GM13976 (cell line): ENCODE results near the gene SKIC8.

Experiments used
- DNase-seq: peaks from one replicate; pipeline ENCODE4 v3.0.0; 2012; ENCODE audit warnings: low spot score
- in situ Hi-C: fragments of 300-500 bp; cut with MboI; formaldehyde crosslinking; loops from one replicate; pipeline ENCODE4 v1.12.0; 2022; ENCODE audit warnings: low sequenced_read_pairs, mixed read lengths, inconsistent platforms; ENCODE audit not compliant: unreplicated experiment
- TF ChIP-seq, protein P1 (sequence below): IDR thresholded peaks from 2 replicates; pipeline ENCODE4 v1.5.1; 2012; ENCODE audit warnings: borderline replicate concordance, mild to moderate bottlenecking; ENCODE audit not compliant: insufficient read depth; ENCODE audit errors: extremely low read depth, missing control alignments, control extremely low read depth

Gene SKIC8

DNA sequence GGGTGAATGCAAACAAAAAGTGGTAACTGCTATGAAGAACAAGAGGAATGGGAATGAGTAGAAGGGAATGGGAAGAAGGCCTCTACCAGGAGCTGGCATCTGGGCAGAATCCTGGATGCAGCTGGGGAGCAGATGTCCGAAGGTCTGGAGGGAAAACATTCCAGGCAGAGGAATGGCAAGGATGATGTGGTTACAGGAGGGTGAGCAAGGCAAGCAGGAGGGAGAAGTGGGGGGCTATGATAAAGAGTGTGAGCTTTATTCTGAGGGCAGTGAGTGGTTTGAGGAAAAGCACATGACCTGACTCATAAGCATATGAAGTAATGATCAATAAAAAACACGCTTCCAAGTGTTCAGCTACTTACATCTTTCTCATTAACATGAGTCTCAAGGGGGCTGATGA is 17.1 kb downstream of the SKIC8 start:
- in situ Hi-C loops, result no loop called here
- no peak for DNase-seq
- TF ChIP-seq, protein P1, sequence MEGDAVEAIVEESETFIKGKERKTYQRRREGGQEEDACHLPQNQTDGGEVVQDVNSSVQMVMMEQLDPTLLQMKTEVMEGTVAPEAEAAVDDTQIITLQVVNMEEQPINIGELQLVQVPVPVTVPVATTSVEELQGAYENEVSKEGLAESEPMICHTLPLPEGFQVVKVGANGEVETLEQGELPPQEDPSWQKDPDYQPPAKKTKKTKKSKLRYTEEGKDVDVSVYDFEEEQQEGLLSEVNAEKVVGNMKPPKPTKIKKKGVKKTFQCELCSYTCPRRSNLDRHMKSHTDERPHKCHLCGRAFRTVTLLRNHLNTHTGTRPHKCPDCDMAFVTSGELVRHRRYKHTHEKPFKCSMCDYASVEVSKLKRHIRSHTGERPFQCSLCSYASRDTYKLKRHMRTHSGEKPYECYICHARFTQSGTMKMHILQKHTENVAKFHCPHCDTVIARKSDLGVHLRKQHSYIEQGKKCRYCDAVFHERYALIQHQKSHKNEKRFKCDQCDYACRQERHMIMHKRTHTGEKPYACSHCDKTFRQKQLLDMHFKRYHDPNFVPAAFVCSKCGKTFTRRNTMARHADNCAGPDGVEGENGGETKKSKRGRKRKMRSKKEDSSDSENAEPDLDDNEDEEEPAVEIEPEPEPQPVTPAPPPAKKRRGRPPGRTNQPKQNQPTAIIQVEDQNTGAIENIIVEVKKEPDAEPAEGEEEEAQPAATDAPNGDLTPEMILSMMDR, result no peak

DNA sequence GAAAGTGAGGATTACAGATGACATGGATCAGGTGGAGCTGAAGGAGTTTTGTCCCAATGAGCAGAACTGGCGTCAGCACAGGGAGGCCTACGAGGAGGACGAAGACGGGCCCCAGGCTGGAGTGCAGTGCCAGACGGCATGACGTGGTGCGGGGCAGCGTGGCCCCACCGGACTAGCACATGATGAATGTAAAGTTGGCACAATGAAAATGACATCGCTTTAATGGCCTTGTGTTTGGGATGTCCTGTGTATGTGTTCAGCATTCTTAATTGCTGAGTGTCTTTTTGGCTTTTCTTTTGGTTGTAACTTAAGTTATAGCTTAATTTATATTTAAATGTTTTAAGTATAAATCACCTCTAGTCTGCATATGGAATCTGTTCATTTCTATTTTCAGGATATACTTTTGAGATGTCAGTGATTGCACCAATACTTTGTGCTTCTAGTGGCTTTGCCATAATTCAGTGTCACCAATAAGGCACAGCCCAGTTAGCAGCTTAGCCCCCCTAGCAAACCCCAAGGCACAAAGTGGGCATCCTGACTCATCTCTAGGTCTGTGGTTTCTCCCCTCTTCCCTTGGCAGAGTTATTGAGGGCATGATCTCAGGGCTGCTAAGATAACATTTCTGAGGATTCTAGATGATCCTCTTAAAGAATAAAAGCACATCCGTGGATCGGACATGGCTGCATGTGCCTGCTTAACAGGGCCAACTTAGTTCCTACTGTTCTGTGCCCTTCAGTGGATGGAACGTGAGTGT is 18.9 kb downstream of the SKIC8 start:
- in situ Hi-C loops, result no loop called here
- TF ChIP-seq, protein P1, result no peak
- no peak for DNase-seq

DNA sequence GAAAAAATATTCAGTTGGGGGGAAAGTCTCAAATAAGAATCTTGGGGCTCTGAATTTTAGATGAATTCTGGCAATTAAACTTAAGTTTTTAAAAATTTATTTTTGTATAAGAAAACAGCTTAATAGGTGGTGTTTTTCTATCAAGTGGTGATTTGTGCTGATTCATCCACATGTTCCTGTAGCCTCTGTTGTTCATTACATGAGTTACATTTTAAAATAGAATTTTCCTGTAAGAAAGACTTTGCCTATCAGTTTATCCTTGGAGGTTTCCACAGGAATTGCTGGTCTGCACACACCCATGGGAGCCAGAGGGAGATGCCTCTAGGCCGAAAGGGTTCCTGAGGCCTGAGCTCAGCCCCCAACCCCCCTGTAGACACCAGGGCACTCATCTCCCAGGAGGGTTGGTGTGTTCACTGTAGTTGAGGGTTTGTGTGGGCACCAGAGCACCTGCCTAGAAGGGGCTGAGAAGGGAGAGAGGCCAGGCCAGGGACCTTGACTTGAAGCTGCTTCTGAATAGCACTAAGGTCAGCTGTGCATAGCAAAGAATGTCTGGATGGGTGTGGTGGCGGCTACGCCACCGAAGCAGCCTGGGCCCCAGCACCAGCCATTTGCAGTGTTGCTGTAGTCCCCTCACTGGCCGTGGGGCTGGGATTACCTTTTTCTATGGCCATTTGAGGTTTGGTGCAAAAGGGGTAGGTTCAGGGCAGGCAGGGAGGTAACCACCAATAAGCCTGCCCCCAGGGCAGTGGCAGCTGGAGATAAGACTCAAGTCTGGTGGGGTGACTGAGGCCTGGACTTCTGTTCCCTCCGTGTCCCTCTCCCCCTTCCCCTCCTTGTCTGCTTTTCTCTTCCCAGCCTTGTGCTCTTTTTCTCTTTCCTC is 23.1 kb downstream of the SKIC8 start:
- in situ Hi-C loops, result no loop called here
- DNase-seq, result no peak
- TF ChIP-seq, protein P1, result no peak

DNA sequence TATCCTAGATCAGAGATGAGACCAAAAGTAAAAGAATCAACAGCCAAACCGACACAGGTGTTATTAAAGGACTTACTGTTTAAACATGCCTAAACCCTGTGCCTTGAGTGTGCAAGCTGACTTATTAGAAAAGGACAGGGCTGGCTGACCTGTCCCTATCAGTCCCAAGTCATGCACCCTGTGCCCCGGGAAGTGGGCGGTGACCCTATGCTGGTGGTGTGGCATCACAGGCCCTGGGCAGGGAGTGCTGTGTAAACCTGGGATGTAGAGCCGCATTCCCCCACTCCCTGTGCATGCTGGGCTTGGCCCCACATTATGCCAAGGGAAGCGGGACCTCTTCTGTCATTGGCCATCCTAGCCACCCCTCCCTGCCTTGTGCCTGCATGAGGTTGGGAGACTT is 24.4 kb downstream of the SKIC8 start:
- in situ Hi-C loops, result no loop called here
- no peak for DNase-seq
- TF ChIP-seq, protein P1, result no peak

DNA sequence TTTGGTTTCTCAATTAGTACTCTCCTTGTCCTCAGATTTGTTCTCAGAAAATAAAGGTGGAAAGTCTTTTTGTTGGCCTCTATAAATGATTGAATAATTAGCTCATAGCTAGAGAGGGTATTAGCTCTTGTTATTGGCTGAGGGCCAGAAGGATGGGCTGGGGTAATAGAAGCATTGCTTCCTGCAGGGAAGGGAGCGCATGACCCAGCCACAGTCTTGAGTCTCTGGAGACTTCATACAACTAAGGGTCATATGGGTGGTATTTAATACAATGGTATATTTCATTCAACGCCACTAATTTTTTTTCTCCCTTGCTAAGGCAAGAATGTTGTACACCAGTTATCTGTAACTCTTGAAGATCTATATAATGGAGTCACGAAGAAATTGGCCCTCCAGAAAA is 26.6 kb downstream of the SKIC8 start:
- in situ Hi-C loops, result no loop called here
- TF ChIP-seq, protein P1, result no peak
- DNase-seq, result no peak

DNA sequence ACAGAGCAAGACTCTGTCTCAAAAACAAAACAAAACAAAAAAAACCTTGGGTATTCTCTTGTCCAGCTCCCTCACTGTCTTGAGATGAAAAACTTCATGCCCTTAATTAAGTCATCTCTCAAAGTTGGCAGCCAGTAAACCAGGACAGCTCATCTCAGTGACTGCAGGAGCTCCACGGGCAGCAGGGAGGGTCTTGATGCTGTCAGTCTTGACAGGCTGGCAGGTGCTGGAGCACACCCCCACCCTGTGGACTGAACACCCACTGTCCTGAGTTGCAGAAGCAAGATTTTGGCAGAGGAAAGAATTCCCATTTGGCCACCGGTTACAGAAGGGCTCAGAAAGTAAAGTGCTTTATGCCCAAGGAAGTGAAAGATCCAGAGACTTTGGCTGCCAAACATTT is 27.1 kb downstream of the SKIC8 start:
- DNase-seq, result no peak
- in situ Hi-C loops, result no loop called here
- TF ChIP-seq, protein P1, result no peak
